ENCODE measurements around the gene TACC3. TPM values are rescaled to one million over a fixed set of nuclear protein-coding genes. Genes with fewer than 3 reads are reported as not detected.
A peak's percentile ranks its signal among the peaks of the same experiment; 100 is the strongest.

Gene TACC3
- total and polyA plus RNA-seq, 2 of the 8 experiments (the other 6 are each of a cell fraction or from before 2014, with no cell fraction given), result 73.8 to 148 TPM

- H3K23me2 ChIP-seq (ENCODE audit: low read depth, low read length), result no peaks in the 10 kb centered on the region
- DNase-seq (ENCODE audit: low read depth in 1 of 2, low spot score in 2 of 2), result no peak
- no peak overlapping the region for H2BK20ac ChIP-seq (ENCODE audit: low read length)
- no peak overlapping the region for H3K23ac ChIP-seq (ENCODE audit: insufficient read length)
- H3K27me3 ChIP-seq (replicated peaks in 1 of 4; ENCODE audit: control insufficient read depth in 3 of 4, extremely low read depth in 1 of 4, insufficient read depth in 3 of 4, low read length in 3 of 4), result peaks cover 0 to 3% (median 0%) of the 10 kb centered on the region in 4 experiments; a peak in 2 of 7 replicates
- H3K4me3 ChIP-seq (ENCODE audit: extremely low read depth in 1 of 4, insufficient read depth in 2 of 4, low read depth in 3 of 4, low read length in 4 of 4), result no peak overlapping the region
- no peak overlapping the region for H3K9ac ChIP-seq (replicated peaks in 1 of 4; ENCODE audit: extremely low read depth in 1 of 4, low read depth in 3 of 4, low read length in 3 of 4)
- H3K79me1 ChIP-seq (ENCODE audit: low read depth, low read length), result no peaks in the 10 kb centered on the region
- H2AFZ ChIP-seq (ENCODE audit: low read length), result no peak overlapping the region
- H2BK15ac ChIP-seq (ENCODE audit: low read length), result no peak overlapping the region
- H3K36me3 ChIP-seq (ENCODE audit: control insufficient read depth in 2 of 4, insufficient read depth in 4 of 4, low read length in 3 of 4), result no peaks in the 10 kb centered on the region
- H2BK12ac ChIP-seq (ENCODE audit: low read depth, low read length), result no peak overlapping the region
- H3K4me1 ChIP-seq (replicated peaks in 1 of 4; ENCODE audit: control insufficient read depth in 3 of 4, insufficient read depth in 4 of 4, low read length in 3 of 4), result peaks cover 0 to 14% (median 3%) of the 10 kb centered on the region in 4 experiments; a peak in 5 of 7 replicates
- TF ChIP-seq KDM4A (IDR thresholded peaks at IDR 0.05; ENCODE audit: low read depth, low read length, severe bottlenecking) (no peak), E2F6 (IDR thresholded peaks at IDR 0.05) (no peak), ATF2 (IDR thresholded peaks at IDR 0.05; ENCODE audit: low read length) (no peak), SIN3A (conservative IDR thresholded peaks at IDR 0.05 in 1 of 2, IDR thresholded peaks at IDR 0.05 in 1 of 2; ENCODE audit: low read depth in 1 of 2, low read length in 2 of 2) (no peak), TAF7 (optimal IDR thresholded peaks at IDR 0.05; ENCODE audit: borderline replicate concordance, low read depth, low read length) (no peak), POLR2AphosphoS5 (IDR thresholded peaks at IDR 0.05; ENCODE audit: low read depth, low read length) (no peak), CTBP2 (IDR thresholded peaks at IDR 0.05; ENCODE audit: borderline replicate concordance, insufficient read depth, insufficient read length, low read length) (no peak)
- H3K56ac ChIP-seq (replicated peaks; ENCODE audit: insufficient read length, low read depth, low read length), result no peak overlapping the region
- no peak overlapping the region for H3K4me2 ChIP-seq (ENCODE audit: insufficient read depth in 1 of 2, low read depth in 2 of 2, low read length in 2 of 2)
- H3K14ac ChIP-seq (ENCODE audit: insufficient read length), result no peak overlapping the region
- no peak overlapping the region for H3K4ac ChIP-seq (replicated peaks; ENCODE audit: insufficient read length, low read depth, low read length)
- no peak for FAIRE-seq
- 76% methylated on average over 4 of the region's 25 CpGs; no CpG with 5 or more reads in 1 of the 2 experiments for whole genome bisulfite sequencing, 2 experiments (ENCODE audit: extremely low coverage in 1 of 2, insufficient coverage in 1 of 2, insufficient read length in 1 of 2, insufficient replicate concordance in 2 of 2, low coverage in 1 of 2, low lambda C conversion rate in 2 of 2, missing lambda C conversion rate in 1 of 2)
- H3K18ac ChIP-seq (ENCODE audit: extremely low read depth, low read length), result no peak overlapping the region
- no peak overlapping the region for H4K5ac ChIP-seq (ENCODE audit: insufficient read length, low read depth, low read length)
- H3K27ac ChIP-seq (ENCODE audit: low read depth, low read length), result no peak overlapping the region
- H2BK5ac ChIP-seq (ENCODE audit: low read depth, low read length), result no peak overlapping the region
- no peak overlapping the region for H2BK120ac ChIP-seq (replicated peaks; ENCODE audit: low read depth, low read length)
- no peaks in the 10 kb centered on the region for H3K79me2 ChIP-seq (ENCODE audit: control insufficient read depth in 1 of 2, insufficient read depth in 2 of 2, low read length in 2 of 2)
- POLR2A ChIA-PET (ENCODE audit: partially characterized antibody), result interaction anchor here (0.6 to 2.2 kb wide), 7 partner anchors 9 to 49 kb away, joined by 3 to 7 read pairs (median 4); no protein-coding TSS in a partner anchor
- H3K9me3 ChIP-seq (ENCODE audit: insufficient read depth in 2 of 2, low read depth in 1 of 2, low read length in 1 of 2), result no peaks in the 10 kb centered on the region
- CTCF ChIA-PET (ENCODE audit: partially characterized antibody), result interaction anchor here (0.6 to 71.2 kb wide), 3 partner anchors 4 to 139 kb away, joined by 3 to 2507 read pairs (median 2507); partner anchors contain the start of gene FGFR3
- H2AK5ac ChIP-seq (ENCODE audit: low read depth, low read length), result no peak overlapping the region
- no peak overlapping the region for H4K8ac ChIP-seq (ENCODE audit: extremely low read depth, insufficient read depth, low read length)
- peak overlapping the region; percentile 40 for H4K91ac ChIP-seq (replicated peaks; ENCODE audit: insufficient read length, low read length)
- no peaks in the 10 kb centered on the region for H4K20me1 ChIP-seq (replicated peaks in 1 of 2; ENCODE audit: control insufficient read depth in 1 of 2, insufficient read depth in 2 of 2, low read length in 2 of 2)
Measured at GRCh38 chr4:1760521-1761071, 39.3 kb downstream of the TACC3 start.
